Fibroblast of upper back skin (primary cell): ENCODE data around the gene PCDHA4.
"Not testable (repeated sequence)": the region's sequence is repeated elsewhere in the genome, so short reads cannot be mapped to it uniquely, and the experiment has no call there.

Experiments used
- DNase-seq: peaks from one replicate; pipeline ENCODE4 v3.0.0-alpha.2; 2013

Gene PCDHA4

GRCh38 chr5:140806834-140807775 is at the start of gene PCDHA4:
Gene PCDHA4 (plus strand): TSS chr5:140807068.
- DNase-seq = no peak

GRCh38 chr5:140764177-140764973 is 42.5 kb upstream of the PCDHA4 start:
- DNase-seq = no peak

- DNase-seq = no peak
Measured at GRCh38 chr5:140767444-140767843, 39.4 kb upstream of the PCDHA4 start.

GRCh38 chr5:140780512-140780911 is 26.4 kb upstream of the PCDHA4 start:
- DNase-seq = no peak

- DNase-seq = no peak
Measured at GRCh38 chr5:140785905-140786686, 20.8 kb upstream of the PCDHA4 start, which contains the start of gene PCDHA1. Gene PCDHA1 (plus strand): TSS chr5:140786140.

GRCh38 chr5:140787422-140787821 is 19.4 kb upstream of the PCDHA4 start:
- DNase-seq = not testable (repeated sequence)

GRCh38 chr5:140787849-140788504 is 18.9 kb upstream of the PCDHA4 start:
- not testable (repeated sequence) for DNase-seq

GRCh38 chr5:140791089-140791488 is 15.8 kb upstream of the PCDHA4 start:
- no peak for DNase-seq

GRCh38 chr5:140794595-140795258 is 12.1 kb upstream of the PCDHA4 start, which contains the start of gene PCDHA2:
Gene PCDHA2 (plus strand): TSS chr5:140794852.
- no peak for DNase-seq

- DNase-seq = no peak
Measured at GRCh38 chr5:140795259-140795641, 11.6 kb upstream of the PCDHA4 start.

- DNase-seq = not testable (repeated sequence)
Measured at GRCh38 chr5:140796072-140796717, 10.7 kb upstream of the PCDHA4 start.

GRCh38 chr5:140796718-140797095 is 10.2 kb upstream of the PCDHA4 start:
- DNase-seq = no peak

- DNase-seq = peak; percentile 2
Measured at GRCh38 chr5:140800816-140801493, 5.9 kb upstream of the PCDHA4 start, which contains the start of gene PCDHA3. Gene PCDHA3 (plus strand): TSS chr5:140801057.

- DNase-seq = no peak
Measured at GRCh38 chr5:140801494-140801841, 5.4 kb upstream of the PCDHA4 start.

- DNase-seq = not testable (repeated sequence)
Measured at GRCh38 chr5:140802381-140802780, 4.5 kb upstream of the PCDHA4 start.

- DNase-seq = no peak
Measured at GRCh38 chr5:140802781-140803271, 4.0 kb upstream of the PCDHA4 start.

- DNase-seq = not testable (repeated sequence)
Measured at GRCh38 chr5:140808241-140808888, 1.5 kb downstream of the PCDHA4 start.

- no peak for DNase-seq
Measured at GRCh38 chr5:140808889-140809291, 2.0 kb downstream of the PCDHA4 start.

- DNase-seq = no peak
Measured at GRCh38 chr5:140821375-140822280, 14.8 kb downstream of the PCDHA4 start, which contains the start of gene PCDHA5. Gene PCDHA5 (plus strand): TSS chr5:140821613.
